Activated gamma-delta T cell treated with Interleukin-2 at 50 U/mL for 16 hours (primary cell): Measurements from ENCODE around the gene PTPRM.

Source experiments
- DNase-seq: peaks from one replicate; pipeline ENCODE4 v3.0.0-alpha.2; 2020

The PTPRM gene

DNA sequence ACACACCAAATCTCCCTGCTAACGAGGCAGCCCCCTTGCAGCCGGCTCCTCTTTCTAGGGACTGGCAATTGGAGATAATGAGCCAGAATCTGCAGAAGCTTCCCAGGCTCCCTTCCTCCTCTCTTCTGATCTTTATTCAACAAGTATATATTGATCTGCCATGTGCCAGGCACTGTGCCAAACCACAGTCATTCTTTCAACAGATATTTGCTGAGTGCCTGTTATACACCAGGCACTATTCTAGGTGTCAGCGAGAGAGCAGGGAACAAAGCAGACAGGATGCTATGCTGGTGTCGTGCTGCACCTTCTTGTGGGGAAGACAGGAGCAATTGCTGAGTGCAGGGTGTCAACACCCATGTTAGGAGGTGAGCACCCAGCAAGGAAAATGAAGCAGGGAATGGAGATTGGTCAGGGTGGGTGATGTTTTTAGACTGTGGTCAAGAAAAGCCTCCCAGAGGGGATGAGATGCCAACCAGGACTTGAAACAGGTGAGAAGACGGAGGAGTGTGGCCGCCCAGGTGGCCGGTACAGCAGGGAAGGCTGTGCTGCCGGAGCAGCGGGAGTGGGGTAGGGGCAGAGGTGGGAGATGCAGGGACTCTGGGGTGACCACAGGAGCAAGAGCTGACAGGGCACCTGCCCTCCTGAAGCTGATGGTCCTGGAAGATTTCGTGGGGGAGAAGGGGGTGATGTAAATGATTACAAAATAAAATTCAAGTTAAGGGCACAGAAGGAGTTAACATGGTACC, 734.5 kb downstream of the PTPRM start:
- DNase-seq = no peak

DNA sequence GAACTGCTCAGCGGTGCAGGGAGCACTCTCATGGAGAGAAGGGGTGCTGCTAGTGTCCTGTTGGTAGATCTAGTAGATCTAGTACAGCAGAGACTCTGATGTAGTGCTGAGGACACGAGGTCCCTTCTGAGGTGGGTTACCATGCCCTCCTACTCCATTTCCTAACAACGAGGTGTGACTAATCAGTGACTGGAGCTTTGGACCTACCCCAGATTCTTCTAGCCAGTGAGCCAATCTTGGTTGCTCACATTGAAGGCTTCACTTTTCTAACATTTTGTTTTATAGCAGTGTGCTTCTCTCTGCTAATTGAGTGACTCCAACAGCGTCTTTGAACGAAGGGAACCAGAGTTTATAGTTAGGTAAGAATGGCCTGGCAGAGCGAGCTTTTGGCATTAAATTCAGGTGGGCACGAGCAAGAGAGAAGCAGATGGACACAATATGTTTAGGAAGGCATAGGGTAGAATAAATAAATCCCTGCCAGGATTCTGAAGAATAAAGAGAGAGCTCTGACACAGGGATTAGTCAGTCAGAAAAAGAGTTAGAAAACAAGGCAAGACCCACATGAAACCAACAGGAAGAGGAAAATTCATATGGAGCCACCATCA, 736.1 kb downstream of the PTPRM start:
- no peak for DNase-seq

GRCh38 chr18:8307960-8308359, 740.8 kb downstream of the PTPRM start:
- DNase-seq = no peak

DNA sequence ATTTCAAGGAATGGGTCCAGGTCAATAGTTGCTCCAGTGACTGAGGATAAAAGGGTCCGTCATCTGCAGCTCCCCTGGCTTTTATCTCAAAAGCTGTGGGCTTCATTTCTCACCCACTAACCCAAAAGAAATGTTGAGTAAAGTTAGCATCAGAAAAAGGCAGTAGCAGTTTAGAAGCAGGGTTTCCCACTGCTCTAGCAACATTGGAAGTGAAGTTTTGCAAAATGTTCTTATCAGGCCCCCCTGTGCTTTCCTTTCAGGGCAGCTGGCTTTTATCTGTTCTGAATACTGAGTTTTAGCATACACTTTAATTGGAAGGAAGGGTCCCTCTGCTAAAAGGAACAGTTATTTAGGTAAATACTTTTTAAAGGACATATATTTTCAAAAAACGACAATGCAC, 745.9 kb downstream of the PTPRM start:
- DNase-seq = no peak

- no peak for DNase-seq
These were observed 747.0 kb downstream of the PTPRM start for GRCh38 chr18:8314124-8314523.

DNA sequence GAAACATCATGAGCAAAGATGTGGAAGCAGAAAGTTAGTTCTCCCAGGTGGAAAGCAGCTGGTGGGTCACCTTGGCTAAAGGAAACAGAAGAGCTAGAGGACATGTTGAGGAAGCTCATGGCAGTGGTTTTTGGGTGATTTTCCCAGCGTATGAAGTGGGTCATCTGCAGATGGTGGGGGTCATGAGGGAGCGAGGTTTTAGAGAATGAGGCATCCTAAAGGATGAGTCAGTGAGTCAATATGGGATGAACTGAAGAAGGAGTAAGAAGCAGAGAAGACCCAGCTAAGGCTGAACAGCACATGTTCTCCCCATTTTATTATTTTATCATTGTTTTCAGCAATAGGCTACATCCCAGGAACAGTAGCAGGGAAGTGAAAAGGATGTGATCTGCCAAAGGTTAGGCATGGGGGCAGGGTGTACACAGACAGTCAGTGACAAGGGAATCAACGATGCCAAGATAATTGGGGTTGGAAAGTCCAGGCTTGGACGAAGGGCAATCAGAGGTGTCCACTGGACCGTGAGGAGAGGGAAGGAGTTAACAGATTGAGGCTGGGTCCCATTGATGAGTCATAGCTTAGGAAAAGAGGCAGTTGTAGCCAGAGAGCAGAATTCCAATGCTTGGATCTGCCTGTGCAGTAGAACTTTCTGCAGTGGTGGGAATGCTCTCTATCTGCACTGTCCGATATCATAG, 752.8 kb downstream of the PTPRM start:
- no peak for DNase-seq

DNA sequence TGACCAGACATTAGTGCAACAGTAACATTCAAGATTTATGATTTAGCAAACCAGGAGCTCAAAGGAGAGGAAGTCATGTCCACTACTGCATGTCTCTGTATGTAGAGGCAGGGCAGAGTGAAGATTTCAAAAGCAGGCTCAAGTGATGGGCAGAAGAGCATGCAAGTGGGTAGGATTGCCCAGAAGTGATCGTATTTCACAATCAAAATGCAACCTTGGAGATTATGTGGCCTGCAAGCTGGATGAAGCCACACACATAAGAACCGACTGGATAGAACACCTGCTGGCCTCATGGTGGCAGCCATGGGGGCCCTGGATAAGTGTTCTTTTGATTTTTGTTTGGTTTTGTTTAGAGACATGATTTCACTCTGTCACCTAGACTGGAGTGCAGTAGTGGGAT, 755.4 kb downstream of the PTPRM start:
- DNase-seq = no peak

GRCh38 chr18:8324343-8325065, 757.4 kb downstream of the PTPRM start:
- no peak for DNase-seq

- DNase-seq = no peak
These were observed 759.8 kb downstream of the PTPRM start for GRCh38 chr18:8326763-8327394.

DNA sequence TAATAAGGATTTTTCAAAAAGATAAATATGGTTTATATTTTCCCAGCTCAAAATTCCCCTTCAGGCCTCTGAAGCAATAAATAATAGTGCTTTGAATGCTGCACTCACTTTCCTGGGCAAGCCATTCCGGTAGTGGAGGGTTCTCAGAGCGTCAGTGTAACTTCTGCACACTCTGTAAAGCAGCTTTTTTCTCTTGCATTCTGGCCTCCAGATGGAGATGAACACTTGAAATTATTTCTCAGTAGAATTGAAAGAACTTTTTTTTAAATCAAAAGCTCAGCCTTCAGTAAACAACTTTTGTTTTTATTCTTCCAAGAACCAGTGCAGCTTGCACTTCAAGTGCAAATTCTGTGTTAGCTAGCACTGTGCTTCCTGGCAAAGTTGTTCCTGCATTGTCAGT, 761.0 kb downstream of the PTPRM start:
- DNase-seq = no peak

- no peak for DNase-seq
These were observed 762.2 kb downstream of the PTPRM start for GRCh38 chr18:8329186-8329771.

DNA sequence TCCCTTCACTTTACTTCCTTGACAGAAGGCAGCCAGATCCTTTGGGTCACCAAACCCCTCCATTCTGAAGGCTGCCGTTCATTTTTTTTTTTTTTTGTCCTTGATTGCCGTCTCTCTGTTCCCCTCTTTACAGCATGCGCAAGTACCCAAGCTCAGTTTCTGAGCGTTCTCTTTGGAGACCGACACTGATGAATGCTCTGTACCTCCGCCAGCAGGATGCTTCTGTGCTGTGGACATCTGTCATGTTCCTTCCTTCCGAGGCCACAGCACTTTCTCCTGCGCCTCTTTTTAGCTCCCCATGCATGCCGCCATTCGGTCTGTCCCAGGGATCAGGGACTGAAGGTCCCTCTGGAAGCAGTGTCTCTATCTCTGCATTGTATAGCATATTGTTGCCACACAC, 763.5 kb downstream of the PTPRM start:
- DNase-seq = no peak

GRCh38 chr18:8332286-8332685, 765.2 kb downstream of the PTPRM start:
- no peak for DNase-seq

DNA sequence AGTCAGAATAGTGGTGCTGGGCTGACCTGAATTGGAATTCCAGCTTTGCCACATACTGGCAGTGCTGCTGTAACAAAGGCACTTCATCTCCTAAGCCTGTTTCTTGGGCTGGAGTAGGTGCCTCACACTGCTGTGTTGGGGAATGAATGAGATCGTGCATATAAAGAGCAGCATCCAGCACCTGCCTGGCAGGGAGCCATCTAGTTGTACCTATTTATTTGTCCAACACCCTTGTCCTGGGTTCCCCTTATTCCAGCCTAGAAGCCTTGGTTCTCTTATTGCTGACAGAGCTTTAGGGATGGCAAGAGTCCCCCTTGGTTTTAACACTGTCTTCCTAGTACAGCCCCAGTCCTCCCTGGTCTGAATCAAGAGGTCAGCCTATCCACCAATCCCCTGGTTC, 766.8 kb downstream of the PTPRM start:
- no peak for DNase-seq

- DNase-seq = no peak
These were observed 770.1 kb downstream of the PTPRM start for GRCh38 chr18:8337211-8337610.

DNA sequence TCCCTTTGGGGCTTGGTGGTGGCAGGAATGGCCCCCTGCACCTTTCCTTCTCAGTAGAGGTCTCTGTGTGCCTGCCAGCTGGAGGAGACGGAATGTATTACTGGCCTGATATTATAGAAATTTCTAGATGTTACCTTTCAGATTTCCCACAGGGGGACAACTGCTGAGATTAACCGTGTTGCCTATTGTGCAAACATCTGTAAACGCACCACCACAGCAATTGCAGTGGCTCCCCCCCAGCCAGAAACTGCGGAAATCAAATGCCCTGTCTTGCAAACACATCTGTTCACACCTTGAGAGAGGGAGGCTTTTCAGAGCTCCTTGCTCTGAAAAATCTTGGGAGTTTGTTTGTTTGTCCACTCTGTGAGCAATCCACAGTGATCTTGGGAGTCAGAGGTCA, 772.1 kb downstream of the PTPRM start:
- DNase-seq = no peak

DNA sequence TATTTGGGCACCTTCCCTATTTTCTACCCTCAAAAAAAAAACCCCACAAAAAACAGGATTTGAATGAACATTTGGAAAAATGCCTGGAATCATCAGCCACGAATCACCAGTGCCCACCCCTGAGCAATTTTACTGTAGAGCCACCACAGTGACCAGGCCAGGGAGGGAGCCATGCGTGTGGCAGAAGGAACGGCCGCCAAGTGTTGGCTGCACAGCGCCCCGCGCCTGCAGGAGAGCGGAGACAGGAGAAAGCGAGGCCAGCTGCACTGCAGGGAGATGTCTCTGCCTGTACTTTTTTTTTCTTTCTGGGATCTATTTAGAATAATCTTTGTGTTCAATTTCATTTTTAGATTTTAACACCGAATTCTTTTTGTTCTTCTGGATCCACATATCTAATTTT, 772.8 kb downstream of the PTPRM start:
- DNase-seq = no peak

DNA sequence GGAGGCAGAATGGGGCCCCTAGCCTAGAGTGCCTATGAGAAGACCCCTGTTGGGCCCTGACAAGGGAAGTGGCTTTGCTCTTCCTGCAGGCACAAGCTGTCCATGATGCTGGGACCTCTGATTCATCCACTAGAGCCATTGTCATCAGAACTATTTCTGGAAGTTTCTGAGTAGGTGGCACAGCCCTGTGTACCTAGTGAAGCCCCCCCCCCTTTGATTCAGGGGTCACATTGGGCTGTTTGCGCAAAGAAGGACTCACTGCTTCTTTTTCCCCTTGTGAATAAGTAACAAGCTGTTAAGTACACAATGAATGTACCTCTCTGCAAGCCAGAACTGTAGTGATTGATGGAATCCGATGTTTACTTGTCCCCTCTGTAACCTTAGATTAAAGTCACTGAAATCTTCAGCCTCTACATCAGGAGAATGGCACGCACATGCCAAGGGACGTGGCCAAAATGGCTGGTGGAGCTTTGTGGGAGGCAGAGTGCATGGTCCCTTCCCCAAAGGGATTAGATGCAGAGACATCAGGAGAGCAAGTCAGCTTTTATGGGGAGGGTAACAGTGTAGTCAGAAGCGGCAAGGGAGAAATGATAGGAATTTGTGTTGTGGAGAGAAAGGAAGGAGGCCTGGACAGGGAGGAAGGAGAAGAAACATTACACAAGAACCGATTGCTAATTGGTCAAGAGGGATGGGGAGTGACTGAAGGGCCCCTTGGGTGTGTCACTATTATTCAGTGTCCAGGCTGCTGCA, 774.5 kb downstream of the PTPRM start:
- DNase-seq = no peak

DNA sequence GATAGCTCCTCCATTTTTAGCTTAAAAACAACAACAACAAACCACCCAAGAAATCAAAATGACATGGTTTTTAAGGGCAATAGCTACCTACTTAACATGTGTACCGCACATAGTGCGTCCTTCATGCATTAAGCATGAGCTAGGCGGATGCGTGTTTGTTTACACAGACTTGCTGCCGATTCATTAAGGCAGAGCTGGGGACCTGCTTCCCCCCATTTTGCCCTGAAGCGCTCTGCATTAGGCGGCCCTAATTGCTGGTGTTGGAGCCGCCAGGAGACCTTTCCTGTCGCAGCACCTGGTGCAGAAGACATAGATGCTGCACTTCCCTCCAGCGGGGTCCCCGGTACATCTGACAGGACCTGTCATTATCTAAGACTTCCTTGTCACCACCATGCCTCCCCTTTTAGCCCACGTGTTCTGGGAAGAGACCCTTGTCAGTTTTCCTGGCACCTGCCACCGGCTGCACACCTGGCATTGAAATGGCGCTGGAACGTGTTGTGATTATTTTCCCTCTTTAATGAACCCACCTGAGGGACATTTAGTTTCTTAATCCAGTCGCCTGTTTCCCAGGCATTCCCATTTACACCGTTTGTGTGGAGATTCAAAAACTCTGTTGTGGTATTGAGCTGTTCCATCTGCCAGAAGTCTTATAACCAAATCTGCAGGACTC, 781.1 kb downstream of the PTPRM start:
- DNase-seq = no peak

DNA sequence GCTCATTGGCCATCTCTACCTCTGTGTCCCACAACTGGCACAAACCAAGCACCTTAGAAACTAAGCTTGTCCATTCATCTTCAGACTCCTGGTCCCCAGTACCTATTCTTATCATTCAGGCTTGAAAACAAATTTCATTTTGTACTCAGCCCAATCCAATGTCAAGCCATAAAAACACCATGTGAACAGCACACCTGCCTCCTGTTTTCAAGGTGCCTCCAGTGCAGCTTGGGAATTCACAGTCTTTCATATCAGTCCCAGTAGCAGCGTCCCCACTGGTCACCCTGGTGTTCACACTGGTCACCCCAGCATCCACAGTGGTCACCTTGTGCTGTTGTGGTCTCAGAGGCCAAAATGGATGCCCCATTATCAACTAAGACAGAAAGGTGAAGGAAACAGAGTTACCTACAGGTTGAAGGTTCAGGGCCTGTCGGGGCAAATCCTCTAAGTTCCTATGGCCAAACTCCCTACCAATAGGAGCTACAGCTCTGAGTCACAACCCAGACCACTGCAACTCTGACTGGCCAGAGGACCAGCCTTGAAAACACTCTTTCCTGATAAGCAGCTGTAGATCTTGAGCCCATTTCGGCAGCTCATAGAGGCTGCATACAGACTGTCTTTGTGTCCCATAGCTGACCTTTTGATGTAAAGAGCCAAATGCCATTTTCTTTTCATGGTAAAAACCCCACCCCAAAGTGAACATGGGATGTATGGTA, 782.6 kb downstream of the PTPRM start:
- DNase-seq = no peak

GRCh38 chr18:8350628-8351027, 783.5 kb downstream of the PTPRM start:
- DNase-seq = no peak
